ENCODE measurements around the gene MAGIX. TPM values are rescaled to one million over a fixed set of nuclear protein-coding genes. Genes with fewer than 3 reads are reported as not detected.

MAGIX gene
- total RNA-seq, 1 donor, result 3.5 TPM

- no peak for DNase-seq (ENCODE audit: low read depth in 2 of 3, low spot score in 2 of 3)
Measured at GRCh38 chrX:49179358-49179757, 16.8 kb downstream of the MAGIX start.

- DNase-seq (ENCODE audit: low read depth in 2 of 3, low spot score in 2 of 3), result no peak
Measured at GRCh38 chrX:49183701-49184281, 21.2 kb downstream of the MAGIX start.

- DNase-seq (ENCODE audit: low read depth in 2 of 3, low spot score in 2 of 3), result peak in 1 of 3 donors; percentile 21
Measured at GRCh38 chrX:49184294-49185281, 22.0 kb downstream of the MAGIX start.

GRCh38 chrX:49186125-49187027, 23.8 kb downstream of the MAGIX start, which contains the start of gene PRICKLE3:
Gene PRICKLE3, minus strand, starts transcription at chrX:49186373. Its CDS starts 76 bp downstream, at chrX:49186297.
- peak in 2 of 3 donors; percentile 75 to 78 for DNase-seq (ENCODE audit: low read depth in 2 of 3, low spot score in 2 of 3)

- DNase-seq (ENCODE audit: low read depth in 2 of 3, low spot score in 2 of 3), result no peak
Measured at GRCh38 chrX:49187028-49187394, 24.5 kb downstream of the MAGIX start.

- DNase-seq (ENCODE audit: low read depth in 2 of 3, low spot score in 2 of 3), result no peak
Measured at GRCh38 chrX:49187526-49187925, 25.0 kb downstream of the MAGIX start.

GRCh38 chrX:49188468-49189076, 26.0 kb downstream of the MAGIX start:
- DNase-seq (ENCODE audit: low read depth in 2 of 3, low spot score in 2 of 3), result no peak

GRCh38 chrX:49189606-49190005, 27.0 kb downstream of the MAGIX start:
- no peak for DNase-seq (ENCODE audit: low read depth in 2 of 3, low spot score in 2 of 3)

GRCh38 chrX:49190821-49191573, 28.4 kb downstream of the MAGIX start:
- DNase-seq (ENCODE audit: low read depth in 2 of 3, low spot score in 2 of 3), result peak; percentile 37 to 97 (median 96)

- peak in 1 of 3 donors; percentile 16 for DNase-seq (ENCODE audit: low read depth in 2 of 3, low spot score in 2 of 3)
Measured at GRCh38 chrX:49191574-49192011, 29.0 kb downstream of the MAGIX start.

GRCh38 chrX:49192722-49193328, 30.3 kb downstream of the MAGIX start:
- DNase-seq (ENCODE audit: low read depth in 2 of 3, low spot score in 2 of 3), result peak in 2 of 3 donors; percentile 18 to 28

GRCh38 chrX:49193542-49193964, 31.0 kb downstream of the MAGIX start:
- DNase-seq (ENCODE audit: low read depth in 2 of 3, low spot score in 2 of 3), result no peak

- no peak for DNase-seq (ENCODE audit: low read depth in 2 of 3, low spot score in 2 of 3)
Measured at GRCh38 chrX:49197543-49198087, 35.1 kb downstream of the MAGIX start.

- DNase-seq (ENCODE audit: low read depth in 2 of 3, low spot score in 2 of 3), result no peak
Measured at GRCh38 chrX:49198540-49199314, 36.2 kb downstream of the MAGIX start.

GRCh38 chrX:49199315-49199595, 36.7 kb downstream of the MAGIX start:
- DNase-seq (ENCODE audit: low read depth in 2 of 3, low spot score in 2 of 3), result no peak

- peak; percentile 66 to 87 (median 85) for DNase-seq (ENCODE audit: low read depth in 2 of 3, low spot score in 2 of 3)
Measured at GRCh38 chrX:49199906-49200771, 37.6 kb downstream of the MAGIX start, which contains the start of gene SYP. Gene SYP, minus strand, starts transcription at chrX:49200193. Its CDS starts 7 bp downstream, at chrX:49200186.

GRCh38 chrX:49202022-49202421, 39.5 kb downstream of the MAGIX start:
- DNase-seq (ENCODE audit: low read depth in 2 of 3, low spot score in 2 of 3), result no peak
